Ectodermal cell (in vitro differentiated cells): ENCODE results near the gene KRTAP12-3.
"Not testable (repeated sequence)": the region's sequence is repeated elsewhere in the genome, so short reads cannot be mapped to it uniquely, and the experiment has no call there.

Source experiments
- H3K27ac ChIP-seq: 2 replicates; pipeline ENCODE4 v1.7.0; 2013; ENCODE audit warnings: mild to moderate bottlenecking, low read depth, low read length; ENCODE audit not compliant: insufficient read depth, poor library complexity, severe bottlenecking
- H3K27me3 ChIP-seq: 2 replicates; pipeline ENCODE4 v1.7.0; 2013; ENCODE audit warnings: mild to moderate bottlenecking, low read length; ENCODE audit not compliant: insufficient read depth, control insufficient read depth, poor library complexity, severe bottlenecking
- H3K36me3 ChIP-seq: one replicate; pipeline ENCODE4 v1.7.0; 2013; ENCODE audit warnings: low read length; ENCODE audit not compliant: control insufficient read depth, insufficient read depth
- H3K4me1 ChIP-seq: one replicate; pipeline ENCODE4 v1.7.0; 2013; ENCODE audit warnings: low read length; ENCODE audit not compliant: control insufficient read depth, insufficient read depth
- H3K4me3 ChIP-seq: 2 replicates; pipeline ENCODE4 v1.7.0; 2013; ENCODE audit warnings: low read depth, low read length, control low read depth; ENCODE audit not compliant: insufficient read depth
- H3K9me3 ChIP-seq: 2 replicates; pipeline ENCODE4 v1.7.0; 2013; ENCODE audit warnings: mild to moderate bottlenecking, low read length, moderate library complexity; ENCODE audit not compliant: control insufficient read depth
- WGBS, 2 experiments: methylation state at CpG; one replicate each; pipeline ENCODE4 v1.1.7; 2013; ENCODE audit warnings: missing lambda C conversion rate in 2 of 2; 5-methylcytosine and 5-hydroxymethylcytosine counted together

The KRTAP12-3 gene

DNA sequence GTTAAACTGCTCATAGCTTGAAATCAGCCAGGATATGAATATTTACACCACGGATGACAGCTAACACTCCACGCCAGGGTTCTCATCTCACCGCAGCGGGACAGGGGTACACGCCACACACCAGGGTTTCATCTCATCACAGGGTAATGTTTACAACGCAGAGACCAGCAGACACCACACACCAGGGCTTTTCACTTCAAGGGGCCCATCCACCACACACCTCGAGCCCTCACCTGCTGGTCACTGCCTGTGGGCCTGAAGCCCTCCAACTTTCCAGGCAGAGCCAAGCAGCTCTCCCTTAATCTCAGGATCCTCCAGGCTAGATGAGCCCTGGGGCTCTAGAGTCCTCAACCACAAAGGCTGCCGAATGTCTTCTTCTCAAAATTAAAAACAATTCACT lies 37.9 kb downstream of the KRTAP12-3 start:
- H3K4me3 ChIP-seq: no peak overlapping the region
- no peak overlapping the region for H3K27ac ChIP-seq
- peaks cover 34% of the 10 kb centered on the region for H3K4me1 ChIP-seq
- 88 to 89% methylated on average over 8 of the region's 8 CpGs for WGBS, 2 experiments
- no peaks in the 10 kb centered on the region for H3K9me3 ChIP-seq
- no peaks in the 10 kb centered on the region for H3K36me3 ChIP-seq
- H3K27me3 ChIP-seq: no peaks in the 10 kb centered on the region

- no peak overlapping the region for H3K4me3 ChIP-seq
- H3K27me3 ChIP-seq: no peaks in the 10 kb centered on the region
- no peaks in the 10 kb centered on the region for H3K9me3 ChIP-seq
- 78 to 79% methylated on average over 8 to 10 of the region's 10 CpGs for WGBS, 2 experiments
- H3K4me1 ChIP-seq: peaks cover 35% of the 10 kb centered on the region
- H3K36me3 ChIP-seq: no peaks in the 10 kb centered on the region
- no peak overlapping the region for H3K27ac ChIP-seq
Measured at GRCh38 chr21:44696572-44696971, 38.8 kb downstream of the KRTAP12-3 start.

- H3K9me3 ChIP-seq, H3K36me3 ChIP-seq, H3K4me3 ChIP-seq, H3K27me3 ChIP-seq, H3K27ac ChIP-seq: not testable (repeated sequence)
- H3K4me1 ChIP-seq: peaks cover 42% of the 10 kb centered on the region
- 63 to 69% methylated on average over 20 to 21 of the region's 21 CpGs for WGBS, 2 experiments
Measured at GRCh38 chr21:44697172-44697810, 39.6 kb downstream of the KRTAP12-3 start, which contains the start of gene KRTAP10-12. Gene KRTAP10-12 (plus strand): TSS chr21:44697172. CDS start chr21:44697202, 30 bp downstream.

- H3K27ac ChIP-seq: no peak overlapping the region
- H3K4me1 ChIP-seq: peaks cover 43% of the 10 kb centered on the region
- no peaks in the 10 kb centered on the region for H3K27me3 ChIP-seq
- no peaks in the 10 kb centered on the region for H3K36me3 ChIP-seq
- H3K4me3 ChIP-seq: no peak overlapping the region
- WGBS, 2 experiments: 53 to 54% methylated on average over 35 of the region's 35 CpGs
- no peaks in the 10 kb centered on the region for H3K9me3 ChIP-seq
Measured at GRCh38 chr21:44697811-44698734, 40.3 kb downstream of the KRTAP12-3 start.

- peaks cover 10% of the 10 kb centered on the region for H3K27me3 ChIP-seq
- no peaks in the 10 kb centered on the region for H3K36me3 ChIP-seq
- H3K9me3 ChIP-seq: no peaks in the 10 kb centered on the region
- no peak overlapping the region for H3K27ac ChIP-seq
- 79 to 83% methylated on average over 17 of the region's 17 CpGs for WGBS, 2 experiments
- H3K4me3 ChIP-seq: no peak overlapping the region
- peaks cover 52% of the 10 kb centered on the region for H3K4me1 ChIP-seq
Measured at GRCh38 chr21:44699502-44700001, 41.8 kb downstream of the KRTAP12-3 start.

DNA sequence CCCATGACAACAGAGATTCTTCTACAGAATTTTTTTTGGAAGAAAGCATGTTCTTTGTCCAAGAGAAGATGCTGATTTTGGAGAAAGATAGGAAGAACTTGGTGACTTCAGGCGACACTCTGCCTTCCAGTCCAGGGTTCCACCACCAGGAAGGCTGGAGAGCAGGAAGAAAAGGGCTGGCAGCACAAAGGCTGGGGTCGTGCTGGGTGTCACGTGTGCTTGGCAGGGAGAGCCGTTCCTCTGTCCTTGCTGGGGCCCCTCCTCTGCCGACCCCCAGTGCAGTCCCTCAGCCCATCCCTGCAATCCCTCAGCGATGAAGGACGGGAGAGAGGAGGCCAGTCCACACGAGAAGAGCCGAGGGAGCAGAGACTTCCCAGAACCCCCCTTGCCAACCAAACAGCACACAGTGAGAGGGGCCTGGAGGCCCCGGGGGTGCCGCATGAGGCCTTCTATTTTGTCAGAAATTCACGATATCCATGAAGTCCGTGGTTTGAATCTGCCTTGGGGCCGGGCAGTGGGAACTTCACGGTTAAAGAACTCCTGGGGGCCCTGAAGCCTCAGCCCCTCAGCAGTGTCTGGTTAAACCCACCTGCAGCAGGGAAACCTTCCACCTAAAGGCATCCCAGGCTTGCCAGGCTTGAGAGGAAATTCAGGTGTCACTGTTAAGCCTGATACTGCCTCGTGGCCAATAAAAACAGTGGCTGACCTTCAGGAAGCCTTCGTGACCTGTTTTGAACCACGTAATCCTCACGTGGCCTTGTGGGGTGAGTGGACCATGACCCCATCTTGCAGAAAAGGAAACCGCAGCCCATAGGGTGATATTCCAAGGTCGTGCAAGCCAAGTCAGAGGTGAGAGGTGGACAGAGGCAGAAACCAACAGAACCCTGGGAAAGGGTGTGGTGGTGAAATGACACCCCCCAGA lies 42.6 kb downstream of the KRTAP12-3 start:
- peaks cover 47% of the 10 kb centered on the region for H3K4me1 ChIP-seq
- H3K9me3 ChIP-seq: no peaks in the 10 kb centered on the region
- whole genome bisulfite sequencing, 2 experiments: 75 to 77% methylated on average over 21 of the region's 21 CpGs
- H3K4me3 ChIP-seq: no peak overlapping the region
- H3K27me3 ChIP-seq: peaks cover 17% of the 10 kb centered on the region
- H3K27ac ChIP-seq: no peak overlapping the region
- no peaks in the 10 kb centered on the region for H3K36me3 ChIP-seq

GRCh38 chr21:44701023-44701400 lies 43.3 kb downstream of the KRTAP12-3 start:
- Histone ChIP-seq H3K4me3 (no peak overlapping the region), H3K9me3 (no peaks in the 10 kb centered on the region), H3K4me1 (peaks cover 45% of the 10 kb centered on the region), H3K27me3 (peaks cover 24% of the 10 kb centered on the region), H3K36me3 (no peaks in the 10 kb centered on the region), H3K27ac (no peak overlapping the region)
- WGBS, 2 experiments: 85 to 86% methylated on average over 13 of the region's 14 CpGs

- H3K27me3 ChIP-seq: peaks cover 29% of the 10 kb centered on the region
- 74 to 79% methylated on average over 12 of the region's 12 CpGs for WGBS, 2 experiments
Measured at GRCh38 chr21:44701541-44701940, 43.8 kb downstream of the KRTAP12-3 start.

GRCh38 chr21:44702111-44702972 lies 44.6 kb downstream of the KRTAP12-3 start:
- Histone ChIP-seq H3K4me1 (peaks cover 53% of the 10 kb centered on the region), H3K4me3 (no peak overlapping the region), H3K27ac (no peak overlapping the region), H3K9me3 (no peaks in the 10 kb centered on the region), H3K36me3 (no peaks in the 10 kb centered on the region), H3K27me3 (peaks cover 37% of the 10 kb centered on the region)
- 81 to 82% methylated on average over 22 of the region's 22 CpGs for WGBS, 2 experiments

More at GRCh38 chr21:44701541-44701940, 43.8 kb downstream of the KRTAP12-3 start:
- Histone ChIP-seq H3K27ac (no peak overlapping the region), H3K36me3 (no peaks in the 10 kb centered on the region), H3K4me1 (peaks cover 49% of the 10 kb centered on the region), H3K9me3 (no peaks in the 10 kb centered on the region), H3K4me3 (no peak overlapping the region)
